A673 (cell line): ENCODE data around the gene SIK1.
"Not testable (repeated sequence)": the region's sequence is repeated elsewhere in the genome, so short reads cannot be mapped to it uniquely, and the experiment has no call there.

Source experiments
- CTCF ChIP-seq: fragments of 300-800, 200-600 bp; sonication (generic); conservative IDR thresholded peaks from 2 replicates; pipeline ENCODE4 v1.5.1; 2017; ENCODE audit warnings: low read depth, mild to moderate bottlenecking, antibody characterized with exemption, low read length, moderate library complexity, mixed read lengths
- EZH2 ChIP-seq: fragments of 200-600 bp; sonication (generic); IDR thresholded peaks from 2 replicates; pipeline ENCODE4 v1.6.1; 2017; ENCODE audit warnings: borderline replicate concordance, low read depth, mild to moderate bottlenecking, mixed read lengths, antibody characterized with exemption, low read length; ENCODE audit not compliant: poor library complexity, severe bottlenecking

- not testable (repeated sequence) for TF ChIP-seq CTCF, EZH2
Measured at GRCh38 chr21:43401125-43401524, 25.8 kb downstream of the SIK1 start.
